Measurements from ENCODE around the gene SLC5A2.

SLC5A2 gene

GRCh38 chr16:31472709-31473203 lies 10.2 kb upstream of the SLC5A2 start:
- Histone ChIP-seq H3K9ac (ENCODE audit: low read depth, low read length, poor library complexity) (no peak overlapping the region), H3K79me1 (ENCODE audit: low read depth, low read length) (peaks cover 2% of the 10 kb centered on the region), H2AFZ (ENCODE audit: low read length) (peak overlapping the region; percentile 91), H2BK5ac (ENCODE audit: low read length) (no peak overlapping the region), H3K27ac (replicated peaks; ENCODE audit: low read length) (no peak overlapping the region), H3K4me1 (ENCODE audit: control insufficient read depth in 2 of 2, insufficient read depth in 1 of 2, low read depth in 1 of 2, low read length in 2 of 2) (peaks cover 5 to 8% of the 10 kb centered on the region in 2 donors), H3K4ac (ENCODE audit: low read length) (no peak overlapping the region), H3K4me3 (ENCODE audit: low read length in 2 of 2) (peak overlapping the region; percentile 61 to 76), H3K23ac (ENCODE audit: low read depth, low read length, poor library complexity) (peak overlapping the region; percentile 89), H4K91ac (ENCODE audit: low read depth, low read length, poor library complexity) (no peak overlapping the region), H3K36me3 (replicated peaks in 1 of 2; ENCODE audit: control insufficient read depth in 2 of 2, insufficient read depth in 2 of 2, low read length in 2 of 2) (peaks cover 0 to 31% of the 10 kb centered on the region in 2 donors), H2BK120ac (ENCODE audit: low read depth, low read length) (no peak overlapping the region), H2BK15ac (ENCODE audit: low read length) (peak overlapping the region; percentile 58), H3K18ac (ENCODE audit: low read length) (peak overlapping the region; percentile 57), H3K9me3 (replicated peaks in 1 of 2; ENCODE audit: control insufficient read depth in 2 of 2, insufficient read depth in 1 of 2, low read depth in 1 of 2, low read length in 2 of 2) (peaks cover 0 to 5% of the 10 kb centered on the region in 2 donors), H3K14ac (ENCODE audit: low read length) (no peak overlapping the region), H2BK12ac (ENCODE audit: low read length) (no peak overlapping the region), H2AK5ac (ENCODE audit: low read depth, low read length) (no peak overlapping the region), H3K4me2 (ENCODE audit: insufficient read depth, low read length, poor library complexity, severe bottlenecking) (no peak overlapping the region), H4K8ac (ENCODE audit: low read depth, low read length) (no peak overlapping the region), H3K27me3 (ENCODE audit: control insufficient read depth in 3 of 3, insufficient read depth in 3 of 3, low read depth in 1 of 3, low read length in 3 of 3) (peaks cover 0 to 67% (median 36%) of the 10 kb centered on the region in 3 experiments)
- DNase-seq (ENCODE audit: low spot score): no peak
- WGBS, 2 donors (ENCODE audit: extremely low coverage in 2 of 2, insufficient read length in 2 of 2, insufficient replicate concordance in 1 of 2): no CpG with 5 or more reads among the region's 20 CpGs

- no peak overlapping the region for H4K91ac ChIP-seq (ENCODE audit: low read depth, low read length, poor library complexity)
- H3K4me3 ChIP-seq (ENCODE audit: low read length in 2 of 2): no peak overlapping the region
- peak overlapping the region; percentile 9 for H2AK5ac ChIP-seq (ENCODE audit: low read depth, low read length)
- no peak overlapping the region for H3K27ac ChIP-seq (replicated peaks; ENCODE audit: low read length)
- no peak overlapping the region for H2BK120ac ChIP-seq (ENCODE audit: low read depth, low read length)
- H3K18ac ChIP-seq (ENCODE audit: low read length): no peak overlapping the region
- no peak overlapping the region for H3K14ac ChIP-seq (ENCODE audit: low read length)
- no CpG with 5 or more reads among the region's 17 CpGs for WGBS, 2 donors (ENCODE audit: extremely low coverage in 2 of 2, insufficient read length in 2 of 2, insufficient replicate concordance in 1 of 2)
- H3K4ac ChIP-seq (ENCODE audit: low read length): no peak overlapping the region
- peaks cover 5 to 8% of the 10 kb centered on the region in 2 donors for H3K4me1 ChIP-seq (ENCODE audit: control insufficient read depth in 2 of 2, insufficient read depth in 1 of 2, low read depth in 1 of 2, low read length in 2 of 2)
- no peak overlapping the region for H3K9ac ChIP-seq (ENCODE audit: low read depth, low read length, poor library complexity)
- H3K4me2 ChIP-seq (ENCODE audit: insufficient read depth, low read length, poor library complexity, severe bottlenecking): no peak overlapping the region
- H2BK12ac ChIP-seq (ENCODE audit: low read length): no peak overlapping the region
- peaks cover 0 to 5% of the 10 kb centered on the region in 2 donors for H3K9me3 ChIP-seq (replicated peaks in 1 of 2; ENCODE audit: control insufficient read depth in 2 of 2, insufficient read depth in 1 of 2, low read depth in 1 of 2, low read length in 2 of 2)
- peaks cover 2% of the 10 kb centered on the region for H3K79me1 ChIP-seq (ENCODE audit: low read depth, low read length)
- no peak overlapping the region for H2BK5ac ChIP-seq (ENCODE audit: low read length)
- peak overlapping the region; percentile 27 for H3K23ac ChIP-seq (ENCODE audit: low read depth, low read length, poor library complexity)
- no peak for DNase-seq (ENCODE audit: low spot score)
- no peak overlapping the region for H4K8ac ChIP-seq (ENCODE audit: low read depth, low read length)
- H3K36me3 ChIP-seq (replicated peaks in 1 of 2; ENCODE audit: control insufficient read depth in 2 of 2, insufficient read depth in 2 of 2, low read length in 2 of 2): peaks cover 0 to 36% of the 10 kb centered on the region in 2 donors
- H2BK15ac ChIP-seq (ENCODE audit: low read length): no peak overlapping the region
- H2AFZ ChIP-seq (ENCODE audit: low read length): no peak overlapping the region
- H3K27me3 ChIP-seq (ENCODE audit: control insufficient read depth in 3 of 3, insufficient read depth in 3 of 3, low read depth in 1 of 3, low read length in 3 of 3): peaks cover 0 to 73% (median 38%) of the 10 kb centered on the region in 3 experiments
Measured at GRCh38 chr16:31473264-31473984, 9.5 kb upstream of the SLC5A2 start.

GRCh38 chr16:31474173-31474714 lies 8.7 kb upstream of the SLC5A2 start:
- peak overlapping the region; percentile 27 for H3K23ac ChIP-seq (ENCODE audit: low read depth, low read length, poor library complexity)
- peaks cover 0 to 5% of the 10 kb centered on the region in 2 donors for H3K9me3 ChIP-seq (replicated peaks in 1 of 2; ENCODE audit: control insufficient read depth in 2 of 2, insufficient read depth in 1 of 2, low read depth in 1 of 2, low read length in 2 of 2)
- H4K91ac ChIP-seq (ENCODE audit: low read depth, low read length, poor library complexity): no peak overlapping the region
- H3K4ac ChIP-seq (ENCODE audit: low read length): no peak overlapping the region
- peaks cover 5 to 8% of the 10 kb centered on the region in 2 donors for H3K4me1 ChIP-seq (ENCODE audit: control insufficient read depth in 2 of 2, insufficient read depth in 1 of 2, low read depth in 1 of 2, low read length in 2 of 2)
- peaks cover 2% of the 10 kb centered on the region for H3K79me1 ChIP-seq (ENCODE audit: low read depth, low read length)
- H2AK5ac ChIP-seq (ENCODE audit: low read depth, low read length): no peak overlapping the region
- no peak overlapping the region for H2BK120ac ChIP-seq (ENCODE audit: low read depth, low read length)
- no peak overlapping the region for H2BK12ac ChIP-seq (ENCODE audit: low read length)
- H3K4me3 ChIP-seq (ENCODE audit: low read length in 2 of 2): no peak overlapping the region
- H3K27ac ChIP-seq (replicated peaks; ENCODE audit: low read length): no peak overlapping the region
- H2BK15ac ChIP-seq (ENCODE audit: low read length): no peak overlapping the region
- no peak overlapping the region for H2AFZ ChIP-seq (ENCODE audit: low read length)
- H3K36me3 ChIP-seq (replicated peaks in 1 of 2; ENCODE audit: control insufficient read depth in 2 of 2, insufficient read depth in 2 of 2, low read length in 2 of 2): peaks cover 0 to 36% of the 10 kb centered on the region in 2 donors
- peaks cover 0 to 79% (median 38%) of the 10 kb centered on the region in 3 experiments for H3K27me3 ChIP-seq (ENCODE audit: control insufficient read depth in 3 of 3, insufficient read depth in 3 of 3, low read depth in 1 of 3, low read length in 3 of 3)
- H2BK5ac ChIP-seq (ENCODE audit: low read length): no peak overlapping the region
- no peak for DNase-seq (ENCODE audit: low spot score)
- no peak overlapping the region for H3K4me2 ChIP-seq (ENCODE audit: insufficient read depth, low read length, poor library complexity, severe bottlenecking)
- no peak overlapping the region for H3K9ac ChIP-seq (ENCODE audit: low read depth, low read length, poor library complexity)
- no peak overlapping the region for H4K8ac ChIP-seq (ENCODE audit: low read depth, low read length)
- H3K18ac ChIP-seq (ENCODE audit: low read length): no peak overlapping the region
- H3K14ac ChIP-seq (ENCODE audit: low read length): no peak overlapping the region
- no CpG with 5 or more reads among the region's 12 CpGs for WGBS, 2 donors (ENCODE audit: extremely low coverage in 2 of 2, insufficient read length in 2 of 2, insufficient replicate concordance in 1 of 2)
